GM19455 (cell line): ENCODE data around the gene RAPSN.

Experiments
- ATAC-seq: cut with Tn5 transposase; IDR thresholded peaks from one replicate; pipeline ENCODE4 v1.9.1; 2021; ENCODE audit not compliant: unreplicated experiment

The RAPSN gene

GRCh38 chr11:47391077-47391583, 57.8 kb downstream of the RAPSN start:
- ATAC-seq = no peak

GRCh38 chr11:47390422-47390760, 58.5 kb downstream of the RAPSN start:
- no peak for ATAC-seq

- ATAC-seq = no peak
Observed at GRCh38 chr11:47389577-47390421, 59.1 kb downstream of the RAPSN start.

- no peak for ATAC-seq
Observed at GRCh38 chr11:47388697-47389576, 60.0 kb downstream of the RAPSN start.

GRCh38 chr11:47387944-47388696, 60.8 kb downstream of the RAPSN start:
- ATAC-seq = no peak
